ENCODE results near the gene LILRA6.

The LILRA6 gene

DNA sequence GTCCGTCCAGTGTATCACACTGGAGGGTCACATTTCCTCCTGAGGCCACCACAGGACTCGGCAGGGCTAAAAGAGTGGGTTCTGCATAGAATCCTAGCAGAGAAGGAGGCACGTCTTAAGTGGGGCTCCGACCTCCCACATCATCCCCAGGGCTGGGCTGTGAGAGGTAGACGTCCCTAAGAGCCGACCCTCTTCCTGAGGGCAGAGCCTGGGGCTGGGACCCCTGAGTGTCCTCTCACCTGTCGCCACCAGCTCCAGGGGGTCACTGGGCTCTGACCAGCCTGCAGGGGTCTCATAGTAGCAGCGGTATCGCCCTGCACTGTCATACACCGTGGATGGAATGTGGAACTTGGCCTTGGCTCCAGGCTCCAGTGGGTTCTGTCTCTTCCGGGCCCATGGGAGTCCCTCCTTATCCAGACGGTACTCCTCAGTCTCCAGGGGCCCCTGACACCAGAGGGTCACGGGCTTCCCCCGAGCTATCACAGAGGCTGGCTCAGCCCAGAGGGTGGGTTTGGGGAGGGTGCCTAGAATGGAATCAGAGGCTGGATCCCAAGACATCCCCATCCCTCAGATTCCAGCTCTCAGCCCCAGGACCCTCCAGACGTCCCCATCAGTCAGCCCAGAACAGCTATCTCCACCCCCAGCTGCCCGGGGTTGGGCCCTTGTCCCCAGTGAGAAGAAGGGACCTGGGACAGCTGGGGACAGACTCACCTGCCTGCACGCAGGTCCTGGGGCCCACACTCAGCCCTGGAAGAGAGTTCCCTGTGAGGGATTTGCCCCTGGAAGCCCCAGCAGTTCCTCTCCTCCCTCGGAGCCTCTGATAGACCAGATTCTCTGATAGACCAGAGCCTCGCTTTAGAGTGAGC is 13.9 kb upstream of the LILRA6 start:
- no peaks in the 10 kb centered on the region for H3F3A ChIP-seq (ENCODE audit: low read depth)
- H3K79me2 ChIP-seq (ENCODE audit: insufficient read depth, low read length): no peaks in the 10 kb centered on the region
- H3K4me3 ChIP-seq (ENCODE audit: low read length, poor library complexity, severe bottlenecking): no peak overlapping the region
- H2AFZ ChIP-seq (ENCODE audit: low read length): no peak overlapping the region
- H3K9me3 ChIP-seq (ENCODE audit: insufficient read depth, low read depth, low read length): no peaks in the 10 kb centered on the region
- H3K4me2 ChIP-seq (ENCODE audit: low read depth, low read length, poor library complexity, severe bottlenecking): no peak overlapping the region
- H3K36me3 ChIP-seq (ENCODE audit: insufficient read depth, low read length): no peaks in the 10 kb centered on the region
- no peak overlapping the region for H3K9ac ChIP-seq (ENCODE audit: low read depth, low read length, poor library complexity, severe bottlenecking)
- H4K20me1 ChIP-seq (ENCODE audit: insufficient read depth, low read length, poor library complexity, severe bottlenecking): no peaks in the 10 kb centered on the region
- TF ChIP-seq, protein P1, sequence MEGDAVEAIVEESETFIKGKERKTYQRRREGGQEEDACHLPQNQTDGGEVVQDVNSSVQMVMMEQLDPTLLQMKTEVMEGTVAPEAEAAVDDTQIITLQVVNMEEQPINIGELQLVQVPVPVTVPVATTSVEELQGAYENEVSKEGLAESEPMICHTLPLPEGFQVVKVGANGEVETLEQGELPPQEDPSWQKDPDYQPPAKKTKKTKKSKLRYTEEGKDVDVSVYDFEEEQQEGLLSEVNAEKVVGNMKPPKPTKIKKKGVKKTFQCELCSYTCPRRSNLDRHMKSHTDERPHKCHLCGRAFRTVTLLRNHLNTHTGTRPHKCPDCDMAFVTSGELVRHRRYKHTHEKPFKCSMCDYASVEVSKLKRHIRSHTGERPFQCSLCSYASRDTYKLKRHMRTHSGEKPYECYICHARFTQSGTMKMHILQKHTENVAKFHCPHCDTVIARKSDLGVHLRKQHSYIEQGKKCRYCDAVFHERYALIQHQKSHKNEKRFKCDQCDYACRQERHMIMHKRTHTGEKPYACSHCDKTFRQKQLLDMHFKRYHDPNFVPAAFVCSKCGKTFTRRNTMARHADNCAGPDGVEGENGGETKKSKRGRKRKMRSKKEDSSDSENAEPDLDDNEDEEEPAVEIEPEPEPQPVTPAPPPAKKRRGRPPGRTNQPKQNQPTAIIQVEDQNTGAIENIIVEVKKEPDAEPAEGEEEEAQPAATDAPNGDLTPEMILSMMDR (conservative IDR thresholded peaks at IDR 0.05; ENCODE audit: low read length): no peak
- no peak for TF ChIP-seq EZH2phosphoT487 (IDR thresholded peaks at IDR 0.05; ENCODE audit: borderline replicate concordance)
- no peaks in the 10 kb centered on the region for H3K9me2 ChIP-seq (replicated peaks; ENCODE audit: low read depth, low read length)
- no peaks in the 10 kb centered on the region for H3K27me3 ChIP-seq (ENCODE audit: insufficient read depth, low read length, poor library complexity, severe bottlenecking)
- no peaks in the 10 kb centered on the region for H3K4me1 ChIP-seq (ENCODE audit: insufficient read depth, low read length, poor library complexity, severe bottlenecking)

DNA sequence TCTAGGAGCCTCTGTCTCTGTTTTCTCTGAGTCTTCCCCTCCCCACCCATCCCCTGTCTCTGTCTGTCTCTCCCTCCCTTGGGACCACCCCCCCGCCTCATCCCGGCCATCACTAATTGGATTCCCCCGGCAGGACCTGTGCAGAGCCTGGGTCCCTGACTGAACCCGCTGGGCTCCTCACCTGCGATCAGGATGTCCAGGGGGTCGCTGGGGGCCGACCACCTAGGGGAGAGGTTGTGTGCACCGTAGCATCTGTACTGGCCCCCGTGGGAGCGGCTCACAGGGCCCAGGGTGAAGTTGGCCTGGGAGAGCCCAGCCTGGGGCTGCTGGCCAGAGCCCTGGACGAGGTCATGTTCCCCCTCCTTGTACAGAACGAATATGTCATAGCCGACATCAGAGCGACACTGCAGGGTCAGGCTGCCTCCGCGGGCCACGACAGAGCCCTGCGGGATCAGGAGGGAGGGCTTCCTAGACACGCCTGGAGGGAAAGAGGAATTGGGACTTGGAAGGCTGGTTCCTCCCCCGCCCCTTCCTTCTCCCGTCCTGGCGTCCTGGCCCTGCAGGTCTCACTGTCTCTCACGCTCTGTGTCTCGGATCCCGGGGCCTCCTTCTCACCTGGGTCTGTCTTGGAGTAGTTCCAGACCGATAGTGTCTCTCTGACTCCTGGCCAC is 12.7 kb upstream of the LILRA6 start:
- no peaks in the 10 kb centered on the region for H3K4me1 ChIP-seq (ENCODE audit: insufficient read depth, low read length, poor library complexity, severe bottlenecking)
- H3K36me3 ChIP-seq (ENCODE audit: insufficient read depth, low read length): no peaks in the 10 kb centered on the region
- H2AFZ ChIP-seq (ENCODE audit: low read length): no peak overlapping the region
- TF ChIP-seq, protein P1 (conservative IDR thresholded peaks at IDR 0.05; ENCODE audit: low read length): no peak
- no peak for TF ChIP-seq EZH2phosphoT487 (IDR thresholded peaks at IDR 0.05; ENCODE audit: borderline replicate concordance)
- no peaks in the 10 kb centered on the region for H3K79me2 ChIP-seq (ENCODE audit: insufficient read depth, low read length)
- no peak overlapping the region for H3K4me3 ChIP-seq (ENCODE audit: low read length, poor library complexity, severe bottlenecking)
- H3K4me2 ChIP-seq (ENCODE audit: low read depth, low read length, poor library complexity, severe bottlenecking): no peak overlapping the region
- H3K9ac ChIP-seq (ENCODE audit: low read depth, low read length, poor library complexity, severe bottlenecking): no peak overlapping the region
- no peaks in the 10 kb centered on the region for H3F3A ChIP-seq (ENCODE audit: low read depth)
- H4K20me1 ChIP-seq (ENCODE audit: insufficient read depth, low read length, poor library complexity, severe bottlenecking): no peaks in the 10 kb centered on the region
- no peaks in the 10 kb centered on the region for H3K9me2 ChIP-seq (replicated peaks; ENCODE audit: low read depth, low read length)
- no peaks in the 10 kb centered on the region for H3K27me3 ChIP-seq (ENCODE audit: insufficient read depth, low read length, poor library complexity, severe bottlenecking)
- H3K9me3 ChIP-seq (ENCODE audit: insufficient read depth, low read depth, low read length): no peaks in the 10 kb centered on the region

DNA sequence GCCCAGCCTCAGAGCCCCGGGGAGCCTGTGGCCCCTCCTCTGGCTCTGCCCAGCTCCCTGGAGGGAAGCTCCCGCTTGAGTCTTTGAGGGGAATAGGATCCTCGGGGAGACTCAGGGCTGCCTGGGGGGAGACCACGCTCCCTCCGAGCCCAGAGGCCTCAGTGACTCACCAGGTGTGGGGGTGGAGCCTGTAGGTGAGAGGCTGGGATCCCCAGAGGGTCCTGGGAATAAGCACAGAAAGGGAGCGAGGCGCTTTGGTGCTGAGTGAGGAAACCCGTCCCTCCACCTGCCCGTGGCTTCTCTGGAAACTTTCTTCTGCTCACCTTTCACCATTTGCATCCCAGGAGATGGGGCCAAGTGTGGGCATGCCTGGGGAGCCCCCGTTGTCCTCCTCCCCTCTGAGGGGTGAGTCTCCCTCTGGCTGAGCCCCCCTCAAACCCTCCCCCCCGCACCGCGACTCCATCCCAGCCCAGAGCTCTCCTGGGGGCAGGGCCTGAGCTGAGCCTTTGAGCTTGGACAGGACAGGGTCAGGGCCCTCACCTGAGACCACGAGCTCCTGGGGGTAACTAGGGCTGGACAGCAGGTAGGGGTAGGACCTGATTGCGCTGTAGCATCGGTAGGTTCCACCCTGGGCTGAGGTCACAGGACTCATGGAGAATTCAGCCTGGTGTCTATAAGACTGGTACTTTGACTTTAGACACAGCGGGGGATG is 11.8 kb upstream of the LILRA6 start:
- H3K36me3 ChIP-seq (ENCODE audit: insufficient read depth, low read length): no peaks in the 10 kb centered on the region
- H3K4me1 ChIP-seq (ENCODE audit: insufficient read depth, low read length, poor library complexity, severe bottlenecking): no peaks in the 10 kb centered on the region
- H3K9ac ChIP-seq (ENCODE audit: low read depth, low read length, poor library complexity, severe bottlenecking): no peak overlapping the region
- no peaks in the 10 kb centered on the region for H3K79me2 ChIP-seq (ENCODE audit: insufficient read depth, low read length)
- H3K27me3 ChIP-seq (ENCODE audit: insufficient read depth, low read length, poor library complexity, severe bottlenecking): no peaks in the 10 kb centered on the region
- no peaks in the 10 kb centered on the region for H4K20me1 ChIP-seq (ENCODE audit: insufficient read depth, low read length, poor library complexity, severe bottlenecking)
- TF ChIP-seq, protein P1 (conservative IDR thresholded peaks at IDR 0.05; ENCODE audit: low read length): no peak
- TF ChIP-seq EZH2phosphoT487 (IDR thresholded peaks at IDR 0.05; ENCODE audit: borderline replicate concordance): no peak
- no peak overlapping the region for H3K4me2 ChIP-seq (ENCODE audit: low read depth, low read length, poor library complexity, severe bottlenecking)
- H3K4me3 ChIP-seq (ENCODE audit: low read length, poor library complexity, severe bottlenecking): no peak overlapping the region
- no peaks in the 10 kb centered on the region for H3K9me3 ChIP-seq (ENCODE audit: insufficient read depth, low read depth, low read length)
- H3K9me2 ChIP-seq (replicated peaks; ENCODE audit: low read depth, low read length): no peaks in the 10 kb centered on the region
- H2AFZ ChIP-seq (ENCODE audit: low read length): no peak overlapping the region
- H3F3A ChIP-seq (ENCODE audit: low read depth): no peaks in the 10 kb centered on the region
